Neural crest cell (in vitro differentiated cells): ENCODE measurements around the gene MAP3K2. TPM values are rescaled to one million over a fixed set of nuclear protein-coding genes. Genes with fewer than 3 reads are reported as not detected.
A peak's percentile ranks its signal among the peaks of the same experiment; 100 is the strongest.

Experiments used
- DNase-seq: peaks from one replicate; pipeline ENCODE4 v3.0.0; 2021; ENCODE audit warnings: low read depth, mixed read lengths, low spot score
- H3K27ac Mint-ChIP-seq: one replicate; pipeline ENCODE4 v1.8.0; 2021; ENCODE audit warnings: mild to moderate bottlenecking, mixed read lengths; ENCODE audit not compliant: unreplicated experiment
- H3K27me3 Mint-ChIP-seq: 2 replicates; pipeline ENCODE4 v1.8.0; 2021; ENCODE audit warnings: low read depth, mild to moderate bottlenecking, mixed read lengths
- H3K36me3 Mint-ChIP-seq: 2 replicates; pipeline ENCODE4 v1.8.0; 2021; ENCODE audit warnings: low read depth, mild to moderate bottlenecking, mixed read lengths
- H3K4me1 Mint-ChIP-seq: 2 replicates; pipeline ENCODE4 v1.8.0; 2021; ENCODE audit warnings: mixed read lengths
- H3K4me3 Mint-ChIP-seq: one replicate; pipeline ENCODE4 v1.8.0; 2021; ENCODE audit warnings: mild to moderate bottlenecking, mixed read lengths
- H3K9me3 Mint-ChIP-seq: 2 replicates; pipeline ENCODE4 v1.8.0; 2021; ENCODE audit warnings: mixed read lengths
- total RNA-seq: library from RNA; stranded (reverse); gene quantifications from 2 replicates; pipeline ENCODE4 v1.2.1, GENCODE V29; 2021
- TF ChIP-seq, protein P1 (sequence below): fragments of 200-600 bp; sonication (generic); conservative IDR thresholded peaks from 2 replicates; pipeline ENCODE4 v1.5.0; 2021; ENCODE audit warnings: antibody characterized with exemption, mild to moderate bottlenecking

The MAP3K2 gene
- total RNA-seq, 1 donor from 2014 or later: 35.1 TPM

DNA sequence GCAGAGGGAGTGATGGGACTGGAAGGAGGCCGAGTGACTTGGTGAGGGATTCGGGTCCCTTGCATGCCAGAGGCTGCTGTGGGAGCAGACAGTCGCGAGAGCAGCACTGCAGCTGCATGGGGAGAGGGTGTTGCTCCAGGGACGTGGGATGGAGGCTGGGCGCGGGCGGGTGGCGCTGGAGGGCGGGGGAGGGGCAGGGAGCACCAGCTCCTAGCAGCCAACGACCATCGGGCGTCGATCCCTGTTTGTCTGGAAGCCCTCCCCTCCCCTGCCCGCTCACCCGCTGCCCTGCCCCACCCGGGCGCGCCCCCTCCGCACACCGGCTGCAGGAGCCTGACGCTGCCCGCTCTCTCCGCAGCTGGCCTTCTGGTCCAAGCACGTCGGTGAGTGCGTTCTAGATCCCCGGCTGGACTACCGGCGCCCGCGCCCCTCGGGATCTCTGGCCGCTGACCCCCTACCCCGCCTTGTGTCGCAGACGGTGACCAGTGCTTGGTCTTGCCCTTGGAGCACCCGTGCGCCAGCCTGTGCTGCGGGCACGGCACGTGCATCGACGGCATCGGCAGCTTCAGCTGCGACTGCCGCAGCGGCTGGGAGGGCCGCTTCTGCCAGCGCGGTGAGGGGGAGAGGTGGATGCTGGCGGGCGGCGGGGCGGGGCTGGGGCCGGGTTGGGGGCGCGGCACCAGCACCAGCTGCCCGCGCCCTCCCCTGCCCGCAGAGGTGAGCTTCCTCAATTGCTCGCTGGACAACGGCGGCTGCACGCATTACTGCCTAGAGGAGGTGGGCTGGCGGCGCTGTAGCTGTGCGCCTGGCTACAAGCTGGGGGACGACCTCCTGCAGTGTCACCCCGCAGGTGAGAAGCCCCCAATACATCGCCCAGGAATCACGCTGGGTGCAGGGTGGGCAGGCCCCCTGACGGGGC lies 35.0 kb upstream of the MAP3K2 start:
- Mint-ChIP-seq H3K9me3 (no peaks in the 10 kb centered on the region), H3K4me1 (peaks cover 12% of the 10 kb centered on the region), H3K4me3 (peak overlapping the region; percentile 44), H3K36me3 (no peaks in the 10 kb centered on the region), H3K27me3 (peaks cover 66% of the 10 kb centered on the region), H3K27ac (no peak overlapping the region)
- no peak for DNase-seq
- TF ChIP-seq, protein P1, sequence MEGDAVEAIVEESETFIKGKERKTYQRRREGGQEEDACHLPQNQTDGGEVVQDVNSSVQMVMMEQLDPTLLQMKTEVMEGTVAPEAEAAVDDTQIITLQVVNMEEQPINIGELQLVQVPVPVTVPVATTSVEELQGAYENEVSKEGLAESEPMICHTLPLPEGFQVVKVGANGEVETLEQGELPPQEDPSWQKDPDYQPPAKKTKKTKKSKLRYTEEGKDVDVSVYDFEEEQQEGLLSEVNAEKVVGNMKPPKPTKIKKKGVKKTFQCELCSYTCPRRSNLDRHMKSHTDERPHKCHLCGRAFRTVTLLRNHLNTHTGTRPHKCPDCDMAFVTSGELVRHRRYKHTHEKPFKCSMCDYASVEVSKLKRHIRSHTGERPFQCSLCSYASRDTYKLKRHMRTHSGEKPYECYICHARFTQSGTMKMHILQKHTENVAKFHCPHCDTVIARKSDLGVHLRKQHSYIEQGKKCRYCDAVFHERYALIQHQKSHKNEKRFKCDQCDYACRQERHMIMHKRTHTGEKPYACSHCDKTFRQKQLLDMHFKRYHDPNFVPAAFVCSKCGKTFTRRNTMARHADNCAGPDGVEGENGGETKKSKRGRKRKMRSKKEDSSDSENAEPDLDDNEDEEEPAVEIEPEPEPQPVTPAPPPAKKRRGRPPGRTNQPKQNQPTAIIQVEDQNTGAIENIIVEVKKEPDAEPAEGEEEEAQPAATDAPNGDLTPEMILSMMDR: peak; percentile 7

GRCh38 chr2:127421871-127422558 lies 34.2 kb upstream of the MAP3K2 start:
- H3K27ac Mint-ChIP-seq: no peak overlapping the region
- TF ChIP-seq, protein P1: no peak
- DNase-seq: no peak
- H3K4me3 Mint-ChIP-seq: no peak overlapping the region
- H3K27me3 Mint-ChIP-seq: peaks cover 74% of the 10 kb centered on the region
- peaks cover 15% of the 10 kb centered on the region for H3K4me1 Mint-ChIP-seq
- no peaks in the 10 kb centered on the region for H3K9me3 Mint-ChIP-seq
- H3K36me3 Mint-ChIP-seq: no peaks in the 10 kb centered on the region

- Mint-ChIP-seq H3K4me1 (peaks cover 22% of the 10 kb centered on the region), H3K4me3 (no peak overlapping the region), H3K27me3 (peaks cover 82% of the 10 kb centered on the region), H3K9me3 (no peaks in the 10 kb centered on the region), H3K27ac (no peak overlapping the region), H3K36me3 (no peaks in the 10 kb centered on the region)
- DNase-seq: no peak
- TF ChIP-seq, protein P1: no peak
Observed at GRCh38 chr2:127421116-127421800, 33.5 kb upstream of the MAP3K2 start.

DNA sequence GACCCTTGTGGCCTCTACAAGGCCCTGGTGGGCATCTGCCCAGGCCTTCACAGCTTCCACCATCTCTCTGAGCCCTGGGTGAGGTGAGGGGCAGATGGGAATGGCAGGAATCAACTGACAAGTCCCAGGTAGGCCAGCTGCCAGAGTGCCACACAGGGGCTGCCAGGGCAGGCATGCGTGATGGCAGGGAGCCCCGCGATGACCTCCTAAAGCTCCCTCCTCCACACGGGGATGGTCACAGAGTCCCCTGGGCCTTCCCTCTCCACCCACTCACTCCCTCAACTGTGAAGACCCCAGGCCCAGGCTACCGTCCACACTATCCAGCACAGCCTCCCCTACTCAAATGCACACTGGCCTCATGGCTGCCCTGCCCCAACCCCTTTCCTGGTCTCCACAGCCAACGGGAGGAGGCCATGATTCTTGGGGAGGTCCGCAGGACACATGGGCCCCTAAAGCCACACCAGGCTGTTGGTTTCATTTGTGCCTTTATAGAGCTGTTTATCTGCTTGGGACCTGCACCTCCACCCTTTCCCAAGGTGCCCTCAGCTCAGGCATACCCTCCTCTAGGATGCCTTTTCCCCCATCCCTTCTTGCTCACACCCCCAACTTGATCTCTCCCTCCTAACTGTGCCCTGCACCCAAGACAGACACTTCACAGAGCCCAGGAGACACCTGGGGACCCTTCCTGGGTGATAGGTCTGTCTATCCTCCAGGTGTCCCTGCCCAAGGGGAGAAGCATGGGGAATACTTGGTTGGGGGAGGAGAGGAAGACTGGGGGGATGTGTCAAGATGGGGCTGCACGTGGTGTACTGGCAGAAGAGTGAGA lies 32.5 kb upstream of the MAP3K2 start:
- no peak overlapping the region for H3K4me3 Mint-ChIP-seq
- peaks cover 82% of the 10 kb centered on the region for H3K27me3 Mint-ChIP-seq
- H3K4me1 Mint-ChIP-seq: peaks cover 22% of the 10 kb centered on the region
- no peaks in the 10 kb centered on the region for H3K9me3 Mint-ChIP-seq
- no peak overlapping the region for H3K27ac Mint-ChIP-seq
- TF ChIP-seq, protein P1: no peak
- DNase-seq: no peak
- no peaks in the 10 kb centered on the region for H3K36me3 Mint-ChIP-seq
